Ishikawa (cell line): Measurements from ENCODE around the gene TUBGCP2.

Experiments used
- CEBPB ChIP-seq: IDR thresholded peaks from 2 replicates; pipeline ENCODE4 v1.6.1; 2012
- CREB1 ChIP-seq: IDR thresholded peaks from 2 replicates; pipeline ENCODE4 v1.6.1; 2012; ENCODE audit warnings: low read depth
- EGR1 ChIP-seq: IDR thresholded peaks from 2 replicates; pipeline ENCODE4 v1.6.1; 2012
- EP300 ChIP-seq: IDR thresholded peaks from 2 replicates; pipeline ENCODE4 v1.6.1; 2012; ENCODE audit warnings: borderline replicate concordance
- FOXM1 ChIP-seq: IDR thresholded peaks from 2 replicates; pipeline ENCODE4 v1.6.1; 2012; ENCODE audit warnings: low read depth, borderline replicate concordance
- NFIC ChIP-seq: IDR thresholded peaks from 2 replicates; pipeline ENCODE4 v1.6.1; 2012
- RAD21 ChIP-seq: IDR thresholded peaks from 2 replicates; pipeline ENCODE4 v1.6.1; 2012; ENCODE audit warnings: low read depth
- TAF1 ChIP-seq: IDR thresholded peaks from 2 replicates; pipeline ENCODE4 v1.6.1; 2012; ENCODE audit warnings: low read depth, mild to moderate bottlenecking
- TCF12 ChIP-seq: IDR thresholded peaks from 2 replicates; pipeline ENCODE4 v1.6.1; 2012; ENCODE audit warnings: low read depth
- TEAD4 ChIP-seq: IDR thresholded peaks from 2 replicates; pipeline ENCODE4 v1.6.1; 2012
- YY1 ChIP-seq: IDR thresholded peaks from 2 replicates; pipeline ENCODE4 v1.6.1; 2012; ENCODE audit warnings: low read depth
- ZBTB7A ChIP-seq: IDR thresholded peaks from 2 replicates; pipeline ENCODE4 v1.6.1; 2012; ENCODE audit warnings: low read depth
- TF ChIP-seq, protein P1 (sequence below): IDR thresholded peaks from 2 replicates; pipeline ENCODE4 v1.6.1; 2012
- TF ChIP-seq, protein P2 (sequence below): IDR thresholded peaks from 2 replicates; pipeline ENCODE4 v1.6.1; 2012
- TF ChIP-seq, protein P3 (sequence below): IDR thresholded peaks from 2 replicates; pipeline ENCODE4 v1.6.1; 2012; ENCODE audit warnings: low read depth, mild to moderate bottlenecking

Gene TUBGCP2

DNA sequence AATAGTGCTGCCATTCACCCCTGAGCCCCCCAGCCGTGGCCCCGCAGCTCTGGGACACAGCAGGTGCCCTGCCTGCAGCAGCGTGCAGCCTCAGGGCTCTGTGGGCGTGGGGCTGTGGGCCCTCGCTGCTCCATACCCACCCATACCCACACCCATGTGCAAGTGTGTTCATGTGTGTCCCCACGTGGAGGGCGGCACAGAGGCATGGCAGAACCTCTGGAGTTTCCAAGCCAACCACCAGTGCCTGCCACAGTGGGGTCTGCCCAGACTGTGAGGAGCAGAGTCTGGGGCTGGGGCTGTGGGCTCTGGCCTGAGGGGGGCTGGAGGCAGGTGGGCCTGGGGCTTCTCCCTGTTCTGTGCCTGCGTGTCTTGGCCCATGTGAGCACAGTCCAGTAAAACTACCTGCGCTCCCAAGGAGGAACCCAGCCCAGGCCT, 40.9 kb upstream of the TUBGCP2 start:
- 0 out of 2 replicates have a peak, but pooled peaks have one; percentile 37 for TF ChIP-seq ZBTB7A
- TF ChIP-seq, protein P1, sequence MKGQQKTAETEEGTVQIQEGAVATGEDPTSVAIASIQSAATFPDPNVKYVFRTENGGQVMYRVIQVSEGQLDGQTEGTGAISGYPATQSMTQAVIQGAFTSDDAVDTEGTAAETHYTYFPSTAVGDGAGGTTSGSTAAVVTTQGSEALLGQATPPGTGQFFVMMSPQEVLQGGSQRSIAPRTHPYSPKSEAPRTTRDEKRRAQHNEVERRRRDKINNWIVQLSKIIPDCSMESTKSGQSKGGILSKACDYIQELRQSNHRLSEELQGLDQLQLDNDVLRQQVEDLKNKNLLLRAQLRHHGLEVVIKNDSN: no peak

DNA sequence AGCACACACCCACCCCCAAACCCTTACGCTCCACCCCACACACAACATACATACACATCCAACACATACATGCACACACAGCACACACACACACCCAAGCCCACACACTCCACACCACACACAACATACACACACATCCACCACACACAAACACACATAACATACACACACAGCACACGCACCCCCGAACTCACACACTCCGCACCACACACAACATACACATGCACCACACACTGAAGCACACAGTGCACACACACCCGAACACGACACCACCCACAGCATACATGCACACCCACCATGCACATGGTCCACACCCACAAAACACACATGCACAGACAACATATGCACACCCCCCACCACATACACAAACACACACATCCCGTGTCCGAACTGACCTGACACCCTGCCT, 40.5 kb upstream of the TUBGCP2 start:
- TF ChIP-seq RAD21: no peak
- no peak for TF ChIP-seq ZBTB7A
- no peak for TF ChIP-seq TAF1
- TF ChIP-seq, protein P2, sequence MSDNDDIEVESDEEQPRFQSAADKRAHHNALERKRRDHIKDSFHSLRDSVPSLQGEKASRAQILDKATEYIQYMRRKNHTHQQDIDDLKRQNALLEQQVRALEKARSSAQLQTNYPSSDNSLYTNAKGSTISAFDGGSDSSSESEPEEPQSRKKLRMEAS: no peak
- TF ChIP-seq TEAD4: no peak
- no peak for TF ChIP-seq CEBPB
- TF ChIP-seq EGR1: no peak
- TF ChIP-seq TCF12: no peak
- TF ChIP-seq NFIC: no peak

DNA sequence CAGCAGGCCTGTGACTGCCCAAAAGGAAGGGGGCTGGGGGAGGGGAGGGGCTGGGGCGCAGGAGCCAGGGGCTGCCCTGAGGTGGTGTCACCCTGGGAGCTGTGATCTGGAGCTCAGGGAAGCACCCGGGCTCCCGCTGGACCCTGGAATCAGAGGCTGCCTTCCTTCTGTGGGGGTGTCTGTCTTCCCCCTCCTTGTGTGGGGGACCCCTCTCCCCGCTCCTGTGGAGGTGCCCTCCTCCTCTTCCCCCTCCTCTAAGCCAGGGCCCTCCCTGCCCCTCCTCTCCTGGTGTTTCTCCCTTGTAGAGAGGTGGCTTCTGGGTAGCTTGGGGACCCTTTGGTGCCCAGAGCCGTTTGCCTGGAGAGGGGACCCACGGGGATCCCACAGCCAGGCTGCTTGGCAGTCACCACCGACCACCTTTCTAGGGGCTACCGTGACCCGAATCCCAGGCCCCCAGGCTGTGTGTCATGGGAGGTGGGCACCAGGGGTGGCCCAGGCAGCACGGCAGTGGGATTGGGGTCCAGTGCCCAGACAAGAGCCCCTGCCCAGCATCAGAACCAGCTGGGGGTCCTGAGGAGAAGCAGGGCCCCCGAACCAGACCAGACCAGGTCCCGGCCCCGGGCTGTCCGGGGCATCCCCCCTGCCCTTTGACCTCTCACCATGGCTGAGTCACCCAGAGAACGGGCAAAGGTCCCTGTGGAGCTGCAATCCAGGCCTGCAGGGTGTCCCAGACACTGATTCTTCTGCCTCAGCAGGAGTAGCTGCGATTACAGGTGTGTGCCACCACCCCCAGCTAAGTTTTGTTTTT, 39.2 kb upstream of the TUBGCP2 start:
- TF ChIP-seq, protein P3, sequence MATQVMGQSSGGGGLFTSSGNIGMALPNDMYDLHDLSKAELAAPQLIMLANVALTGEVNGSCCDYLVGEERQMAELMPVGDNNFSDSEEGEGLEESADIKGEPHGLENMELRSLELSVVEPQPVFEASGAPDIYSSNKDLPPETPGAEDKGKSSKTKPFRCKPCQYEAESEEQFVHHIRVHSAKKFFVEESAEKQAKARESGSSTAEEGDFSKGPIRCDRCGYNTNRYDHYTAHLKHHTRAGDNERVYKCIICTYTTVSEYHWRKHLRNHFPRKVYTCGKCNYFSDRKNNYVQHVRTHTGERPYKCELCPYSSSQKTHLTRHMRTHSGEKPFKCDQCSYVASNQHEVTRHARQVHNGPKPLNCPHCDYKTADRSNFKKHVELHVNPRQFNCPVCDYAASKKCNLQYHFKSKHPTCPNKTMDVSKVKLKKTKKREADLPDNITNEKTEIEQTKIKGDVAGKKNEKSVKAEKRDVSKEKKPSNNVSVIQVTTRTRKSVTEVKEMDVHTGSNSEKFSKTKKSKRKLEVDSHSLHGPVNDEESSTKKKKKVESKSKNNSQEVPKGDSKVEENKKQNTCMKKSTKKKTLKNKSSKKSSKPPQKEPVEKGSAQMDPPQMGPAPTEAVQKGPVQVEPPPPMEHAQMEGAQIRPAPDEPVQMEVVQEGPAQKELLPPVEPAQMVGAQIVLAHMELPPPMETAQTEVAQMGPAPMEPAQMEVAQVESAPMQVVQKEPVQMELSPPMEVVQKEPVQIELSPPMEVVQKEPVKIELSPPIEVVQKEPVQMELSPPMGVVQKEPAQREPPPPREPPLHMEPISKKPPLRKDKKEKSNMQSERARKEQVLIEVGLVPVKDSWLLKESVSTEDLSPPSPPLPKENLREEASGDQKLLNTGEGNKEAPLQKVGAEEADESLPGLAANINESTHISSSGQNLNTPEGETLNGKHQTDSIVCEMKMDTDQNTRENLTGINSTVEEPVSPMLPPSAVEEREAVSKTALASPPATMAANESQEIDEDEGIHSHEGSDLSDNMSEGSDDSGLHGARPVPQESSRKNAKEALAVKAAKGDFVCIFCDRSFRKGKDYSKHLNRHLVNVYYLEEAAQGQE: no peak
- TF ChIP-seq EGR1 (no peak), ZBTB7A (no peak; the same call in 1 of the 2 replicates), RAD21 (no peak), CREB1 (no peak), NFIC (no peak), YY1 (no peak), TAF1 (no peak), TCF12 (no peak), FOXM1 (no peak), CEBPB (no peak), EP300 (no peak), TEAD4 (no peak)
- TF ChIP-seq, protein P1: no peak
- TF ChIP-seq, protein P2: no peak

DNA sequence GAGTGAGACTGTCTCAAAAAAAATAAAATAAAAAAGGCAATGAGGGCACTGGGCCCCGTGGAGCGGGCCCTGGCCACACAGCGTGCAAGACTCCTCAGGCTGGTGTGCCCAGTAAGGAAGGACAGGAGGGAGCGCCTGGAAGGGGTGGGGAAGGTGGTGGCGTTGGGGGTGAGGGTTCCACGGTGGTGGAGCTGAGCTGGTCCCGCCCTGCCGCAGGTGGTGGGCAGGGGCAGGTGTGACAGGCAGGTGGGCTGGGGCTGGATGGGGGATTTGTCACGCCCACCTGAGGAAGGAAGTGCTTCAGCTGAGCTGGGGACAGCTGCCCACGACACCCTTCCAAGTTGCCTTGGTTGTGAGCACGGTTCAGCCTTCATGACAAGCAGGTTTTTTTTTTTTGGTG, 37.7 kb upstream of the TUBGCP2 start:
- TF ChIP-seq RAD21 (no peak), TEAD4 (no peak), EGR1 (no peak), ZBTB7A (no peak), CREB1 (no peak), TCF12 (no peak), CEBPB (no peak), FOXM1 (no peak)
- TF ChIP-seq, protein P2: no peak
- TF ChIP-seq, protein P3: no peak
- TF ChIP-seq, protein P1: no peak

DNA sequence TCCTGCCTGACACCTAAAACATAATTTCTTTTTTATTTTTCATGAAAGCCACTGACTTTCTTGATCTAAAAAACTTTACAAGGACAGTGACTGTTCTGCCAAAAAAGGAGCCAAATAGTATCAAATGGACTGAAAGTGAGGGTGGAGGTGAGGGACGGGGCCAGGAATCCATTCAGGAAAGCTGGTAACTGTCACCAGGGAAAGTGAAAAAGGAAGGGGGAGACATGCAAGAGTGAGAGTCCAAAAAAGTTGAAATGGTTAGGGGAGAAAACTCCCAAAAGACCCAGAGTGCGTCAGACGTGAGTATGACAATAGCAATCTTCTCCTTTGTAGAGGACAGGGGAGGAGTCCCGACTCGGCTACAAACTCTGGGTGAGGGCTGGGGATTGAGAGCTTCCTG, 35.6 kb upstream of the TUBGCP2 start:
- TF ChIP-seq FOXM1 (no peak), ZBTB7A (no peak), EP300 (no peak), TAF1 (no peak), CEBPB (no peak), TEAD4 (no peak), EGR1 (no peak), NFIC (no peak), TCF12 (no peak)
- TF ChIP-seq, protein P3: no peak
- TF ChIP-seq, protein P1: no peak
- TF ChIP-seq, protein P2: no peak
